BJ (cell line): Measurements from ENCODE around the gene IGHMBP2. TPM values are rescaled to one million over a fixed set of nuclear protein-coding genes. Genes with fewer than 3 reads are reported as not detected.
"Not testable (repeated sequence)": the region's sequence is repeated elsewhere in the genome, so short reads cannot be mapped to it uniquely, and the experiment has no call there.

Source experiments
- CTCF ChIA-PET: fragments of 350-600 bp; formaldehyde crosslinking; extraction: SDS; loops from one replicate; lab custom pipeline; 2021; ENCODE audit warnings: antibody characterized with exemption, inconsistent platforms; lab: Yijun Ruan, JAX
- POLR2A ChIA-PET: fragments of 300-600 bp; sonication (Branson Sonifier 250); formaldehyde crosslinking; extraction: SDS; loops from one replicate; lab custom pipeline; 2021; ENCODE audit warnings: antibody characterized with exemption; lab: Charles Lee
- DNase-seq: peaks from one replicate; pipeline ENCODE4 v3.0.0-alpha.2; 2011; ENCODE audit warnings: low read depth
- H3K27me3 ChIP-seq: 2 replicates; pipeline ENCODE4 v1.6.0; 2011; ENCODE audit warnings: low read length; ENCODE audit not compliant: control insufficient read depth, insufficient read depth
- H3K36me3 ChIP-seq: 2 replicates; pipeline ENCODE4 v1.5.1; 2011; ENCODE audit warnings: low read length; ENCODE audit not compliant: control insufficient read depth, insufficient read depth
- H3K4me3 ChIP-seq: 2 replicates; pipeline ENCODE4 v1.5.1; 2011; ENCODE audit warnings: low read depth, mild to moderate bottlenecking, control low read depth, low read length
- polyA plus RNA-seq: library from polyadenylated mRNA; depleted of rRNA; stranded (reverse); fragments of >200 nt; gene quantifications from 2 replicates; pipeline ENCODE4 v1.2.3, GENCODE V29; 2011
- TF ChIP-seq, protein P1 (sequence below): IDR thresholded peaks from 2 replicates; pipeline ENCODE4 v1.5.1; 2011; ENCODE audit warnings: low read depth, mild to moderate bottlenecking, control low read depth, inconsistent platforms, low read length, moderate library complexity; ENCODE audit not compliant: insufficient read depth

IGHMBP2 gene
- polyA plus RNA-seq, 1 experiment: 13.1 TPM

DNA sequence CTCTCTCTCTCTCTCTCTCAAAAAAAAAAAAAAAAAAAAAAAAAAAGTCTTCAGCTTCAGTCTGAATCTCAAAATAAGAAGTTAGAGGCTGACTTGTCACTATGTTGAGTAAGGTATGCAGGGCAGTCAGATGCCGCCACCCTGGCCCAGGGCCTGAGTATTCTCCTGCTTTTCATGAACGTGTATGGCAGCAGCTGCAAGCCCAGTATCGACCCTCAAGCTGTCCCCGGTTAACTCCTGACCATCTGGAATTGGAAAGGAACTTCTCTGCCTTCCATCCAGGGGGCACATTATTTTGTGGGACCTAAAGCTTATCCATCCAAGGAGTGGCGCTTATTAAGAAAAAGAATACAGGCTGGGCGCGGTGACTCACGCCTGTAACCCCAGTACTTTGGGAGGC, 65.7 kb downstream of the IGHMBP2 start:
- H3K27me3 ChIP-seq: peaks cover 15% of the 10 kb centered on the region
- POLR2A ChIA-PET: no interaction called here

GRCh38 chr11:68970921-68971636, 67.4 kb downstream of the IGHMBP2 start:
- DNase-seq: no peak
- CTCF ChIA-PET: no interaction called here
- no peaks in the 10 kb centered on the region for H3K36me3 ChIP-seq
- H3K27me3 ChIP-seq: peaks cover 13% of the 10 kb centered on the region
- H3K4me3 ChIP-seq: no peak overlapping the region
- POLR2A ChIA-PET: no interaction called here
- TF ChIP-seq, protein P1, sequence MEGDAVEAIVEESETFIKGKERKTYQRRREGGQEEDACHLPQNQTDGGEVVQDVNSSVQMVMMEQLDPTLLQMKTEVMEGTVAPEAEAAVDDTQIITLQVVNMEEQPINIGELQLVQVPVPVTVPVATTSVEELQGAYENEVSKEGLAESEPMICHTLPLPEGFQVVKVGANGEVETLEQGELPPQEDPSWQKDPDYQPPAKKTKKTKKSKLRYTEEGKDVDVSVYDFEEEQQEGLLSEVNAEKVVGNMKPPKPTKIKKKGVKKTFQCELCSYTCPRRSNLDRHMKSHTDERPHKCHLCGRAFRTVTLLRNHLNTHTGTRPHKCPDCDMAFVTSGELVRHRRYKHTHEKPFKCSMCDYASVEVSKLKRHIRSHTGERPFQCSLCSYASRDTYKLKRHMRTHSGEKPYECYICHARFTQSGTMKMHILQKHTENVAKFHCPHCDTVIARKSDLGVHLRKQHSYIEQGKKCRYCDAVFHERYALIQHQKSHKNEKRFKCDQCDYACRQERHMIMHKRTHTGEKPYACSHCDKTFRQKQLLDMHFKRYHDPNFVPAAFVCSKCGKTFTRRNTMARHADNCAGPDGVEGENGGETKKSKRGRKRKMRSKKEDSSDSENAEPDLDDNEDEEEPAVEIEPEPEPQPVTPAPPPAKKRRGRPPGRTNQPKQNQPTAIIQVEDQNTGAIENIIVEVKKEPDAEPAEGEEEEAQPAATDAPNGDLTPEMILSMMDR: no peak

More for the DNA sequence above, 65.7 kb downstream of the IGHMBP2 start:
- no peak for DNase-seq
- no peak overlapping the region for H3K4me3 ChIP-seq
- CTCF ChIA-PET: interaction anchor here (0.6 to 1.8 kb wide), 2 partner anchors 66 to 75 kb away, joined by 3 to 4 read pairs; partner anchors contain the start of genes IGHMBP2 and MRPL21
- H3K36me3 ChIP-seq: no peaks in the 10 kb centered on the region
- TF ChIP-seq, protein P1: no peak

DNA sequence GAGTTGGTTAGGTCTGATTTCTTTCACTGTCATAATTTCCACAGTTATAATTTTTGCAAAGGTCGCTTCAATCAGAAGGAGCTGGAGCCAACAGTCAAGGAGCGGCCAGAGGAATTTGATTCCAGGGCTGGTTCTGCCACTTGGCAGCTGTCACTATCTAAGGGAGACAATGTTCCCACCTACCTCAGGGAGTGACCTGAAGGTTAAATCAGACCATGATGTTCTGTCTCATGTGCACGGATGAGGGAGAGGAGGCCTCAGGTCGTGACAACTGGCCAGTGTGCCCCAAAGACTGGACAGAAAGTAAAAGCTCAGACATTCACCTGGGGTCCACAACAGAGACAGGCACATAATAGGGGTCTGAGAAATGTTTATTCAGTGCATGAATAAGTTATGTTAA, 69.5 kb downstream of the IGHMBP2 start:
- TF ChIP-seq, protein P1: no peak
- ChIA-PET POLR2A (no interaction called here), CTCF (no interaction called here)
- no peak for DNase-seq
- H3K4me3 ChIP-seq: no peak overlapping the region
- H3K27me3 ChIP-seq: peaks cover 12% of the 10 kb centered on the region
- H3K36me3 ChIP-seq: no peaks in the 10 kb centered on the region

- H3K4me3 ChIP-seq, POLR2A ChIA-PET, DNase-seq, H3K36me3 ChIP-seq: not testable (repeated sequence)
- peaks cover 14% of the 10 kb centered on the region for H3K27me3 ChIP-seq
- CTCF ChIA-PET: interaction anchor here (0.9 kb wide), 1 partner anchor 53 kb away, joined by 3 read pairs; no protein-coding TSS in a partner anchor
These were observed 70.0 kb downstream of the IGHMBP2 start for GRCh38 chr11:68973706-68974105.

DNA sequence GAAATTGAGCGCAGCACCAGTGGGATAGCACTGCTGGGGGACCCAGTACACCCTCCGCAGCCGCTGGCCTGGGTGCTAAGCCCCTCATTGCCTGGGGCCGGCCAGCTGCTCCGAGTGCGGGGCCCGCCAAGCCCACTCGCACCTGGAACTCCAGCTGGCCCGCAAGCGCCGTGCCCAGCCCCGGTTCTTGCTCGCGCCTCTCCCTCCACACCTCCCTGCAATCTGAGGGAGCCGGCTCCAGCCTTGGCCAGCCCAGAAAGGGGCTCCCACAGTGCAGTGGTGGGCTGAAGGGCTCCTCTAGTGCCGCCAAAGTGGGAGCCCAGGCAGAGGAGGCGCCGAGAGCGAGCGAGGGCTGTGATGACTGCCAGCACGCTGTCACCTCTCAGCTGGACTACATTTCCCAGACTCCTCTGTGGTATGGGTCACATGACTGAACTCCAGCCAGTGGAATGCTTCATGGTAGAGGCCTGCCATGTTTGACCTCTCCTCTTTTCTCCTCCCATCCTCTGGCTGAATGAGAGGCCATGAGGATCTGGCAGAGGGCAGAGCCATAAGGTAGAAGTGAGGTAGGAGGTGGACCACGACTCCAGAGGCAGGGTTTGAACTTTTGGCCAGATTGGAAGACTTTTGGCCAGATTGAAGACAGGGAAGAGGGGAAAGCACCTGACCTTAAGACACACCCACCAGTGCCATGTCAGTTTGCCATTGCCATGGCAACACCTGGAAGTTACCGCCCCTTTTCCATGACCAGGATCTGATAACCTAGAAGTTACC, 70.9 kb downstream of the IGHMBP2 start:
- CTCF ChIA-PET: interaction anchor here (0.9 kb wide), 1 partner anchor 52 kb away, joined by 3 read pairs; no protein-coding TSS in a partner anchor
- POLR2A ChIA-PET: no interaction called here
- DNase-seq: no peak

More for the DNA sequence above, 70.9 kb downstream of the IGHMBP2 start:
- no peaks in the 10 kb centered on the region for H3K36me3 ChIP-seq
- TF ChIP-seq, protein P1: no peak
- H3K27me3 ChIP-seq: peaks cover 13% of the 10 kb centered on the region
- no peak overlapping the region for H3K4me3 ChIP-seq
